ENCODE data around the gene UPB1.

GRCh38 chr22:24543185-24543601 is 48.1 kb downstream of the UPB1 start:
- no peak for TF ChIP-seq NFIC (IDR thresholded peaks at IDR 0.05)
- TF ChIP-seq FOXM1 (IDR thresholded peaks at IDR 0.05; ENCODE audit: borderline replicate concordance, low read depth), result no peak
- TF ChIP-seq RAD21 (IDR thresholded peaks at IDR 0.05; ENCODE audit: low read depth), result no peak
- TF ChIP-seq ZBTB7A (IDR thresholded peaks at IDR 0.05; ENCODE audit: low read depth), result no peak
- no peak for TF ChIP-seq CEBPB (IDR thresholded peaks at IDR 0.05)
- TF ChIP-seq, protein P1, sequence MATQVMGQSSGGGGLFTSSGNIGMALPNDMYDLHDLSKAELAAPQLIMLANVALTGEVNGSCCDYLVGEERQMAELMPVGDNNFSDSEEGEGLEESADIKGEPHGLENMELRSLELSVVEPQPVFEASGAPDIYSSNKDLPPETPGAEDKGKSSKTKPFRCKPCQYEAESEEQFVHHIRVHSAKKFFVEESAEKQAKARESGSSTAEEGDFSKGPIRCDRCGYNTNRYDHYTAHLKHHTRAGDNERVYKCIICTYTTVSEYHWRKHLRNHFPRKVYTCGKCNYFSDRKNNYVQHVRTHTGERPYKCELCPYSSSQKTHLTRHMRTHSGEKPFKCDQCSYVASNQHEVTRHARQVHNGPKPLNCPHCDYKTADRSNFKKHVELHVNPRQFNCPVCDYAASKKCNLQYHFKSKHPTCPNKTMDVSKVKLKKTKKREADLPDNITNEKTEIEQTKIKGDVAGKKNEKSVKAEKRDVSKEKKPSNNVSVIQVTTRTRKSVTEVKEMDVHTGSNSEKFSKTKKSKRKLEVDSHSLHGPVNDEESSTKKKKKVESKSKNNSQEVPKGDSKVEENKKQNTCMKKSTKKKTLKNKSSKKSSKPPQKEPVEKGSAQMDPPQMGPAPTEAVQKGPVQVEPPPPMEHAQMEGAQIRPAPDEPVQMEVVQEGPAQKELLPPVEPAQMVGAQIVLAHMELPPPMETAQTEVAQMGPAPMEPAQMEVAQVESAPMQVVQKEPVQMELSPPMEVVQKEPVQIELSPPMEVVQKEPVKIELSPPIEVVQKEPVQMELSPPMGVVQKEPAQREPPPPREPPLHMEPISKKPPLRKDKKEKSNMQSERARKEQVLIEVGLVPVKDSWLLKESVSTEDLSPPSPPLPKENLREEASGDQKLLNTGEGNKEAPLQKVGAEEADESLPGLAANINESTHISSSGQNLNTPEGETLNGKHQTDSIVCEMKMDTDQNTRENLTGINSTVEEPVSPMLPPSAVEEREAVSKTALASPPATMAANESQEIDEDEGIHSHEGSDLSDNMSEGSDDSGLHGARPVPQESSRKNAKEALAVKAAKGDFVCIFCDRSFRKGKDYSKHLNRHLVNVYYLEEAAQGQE (IDR thresholded peaks at IDR 0.05; ENCODE audit: low read depth), result no peak
- TF ChIP-seq EP300 (IDR thresholded peaks at IDR 0.05; ENCODE audit: borderline replicate concordance), result no peak
- no peak for TF ChIP-seq TCF12 (IDR thresholded peaks at IDR 0.05; ENCODE audit: low read depth)
- no peak for TF ChIP-seq TAF1 (IDR thresholded peaks at IDR 0.05; ENCODE audit: low read depth)
- TF ChIP-seq MAX (IDR thresholded peaks at IDR 0.05), result no peak
- no peak for TF ChIP-seq CREB1 (IDR thresholded peaks at IDR 0.05; ENCODE audit: low read depth)

Measured in Ishikawa (cell line).